SK-N-SH (cell line): ENCODE measurements around the gene INSRR.

Experiments
- EP300 ChIP-seq, 2 experiments: IDR thresholded peaks; 2 replicates each; pipeline versions ENCODE4 v1.4.0 to v1.6.1; 2012; ENCODE audit warnings: borderline replicate concordance in 1 of 2, low read depth in 1 of 2, low read length in 1 of 2
- RXRA ChIP-seq: IDR thresholded peaks from 2 replicates; pipeline ENCODE4 v1.4.0; 2012; ENCODE audit warnings: low read depth, mild to moderate bottlenecking, borderline replicate concordance

- TF ChIP-seq EP300 (IDR thresholded peaks at IDR 0.05; ENCODE audit: borderline replicate concordance in 1 of 2, low read depth in 1 of 2, low read length in 1 of 2) (no peak), RXRA (no peak)
Observed at GRCh38 chr1:156846643-156847042, 12.3 kb downstream of the INSRR start.
